DOHH2 (cell line): ENCODE measurements around the gene LMNB1.
A peak's percentile ranks its signal among the peaks of the same experiment; 100 is the strongest.

Source experiments
- H3F3A ChIP-seq: fragments of 200-600 bp; sonication (generic), shearing (Covaris generic); 2 replicates; pipeline ENCODE4 v1.6.0; 2016; ENCODE audit warnings: antibody characterized with exemption, mild to moderate bottlenecking; ENCODE audit not compliant: control insufficient read depth, insufficient read depth
- H3K27ac ChIP-seq: fragments of 200-600 bp; sonication (generic); 2 replicates; pipeline ENCODE4 v1.5.1; 2014; ENCODE audit warnings: low read depth, mild to moderate bottlenecking, low read length, moderate library complexity
- H3K27me3 ChIP-seq: fragments of 200-600 bp; sonication (generic); 2 replicates; pipeline ENCODE4 v1.6.1; 2014; ENCODE audit warnings: mild to moderate bottlenecking, low read length, mixed read lengths; ENCODE audit not compliant: control insufficient read depth
- H3K36me3 ChIP-seq: fragments of 200-600 bp; sonication (generic); 2 replicates; pipeline ENCODE4 v1.6.1; 2014; ENCODE audit warnings: mild to moderate bottlenecking, low read length, moderate library complexity, mixed read lengths; ENCODE audit not compliant: control insufficient read depth
- H3K4me1 ChIP-seq: fragments of 200-600 bp; sonication (generic); 2 replicates; pipeline ENCODE4 v1.6.1; 2014; ENCODE audit warnings: mild to moderate bottlenecking, low read length, mixed read lengths; ENCODE audit not compliant: control insufficient read depth
- H3K4me2 ChIP-seq: fragments of 200-600 bp; sonication (generic); 2 replicates; pipeline ENCODE4 v1.6.0; 2014; ENCODE audit warnings: mild to moderate bottlenecking, low read length, moderate library complexity
- H3K4me3 ChIP-seq: fragments of 200-600 bp; sonication (generic); 2 replicates; pipeline ENCODE4 v1.5.1; 2014; ENCODE audit warnings: mild to moderate bottlenecking, low read length, mixed read lengths
- H3K79me2 ChIP-seq: fragments of 200-600 bp; sonication (generic); 2 replicates; pipeline ENCODE4 v1.6.1; 2014; ENCODE audit warnings: mild to moderate bottlenecking, low read length, mixed read lengths; ENCODE audit not compliant: control insufficient read depth
- H3K9me2 ChIP-seq: fragments of 200-600 bp; sonication (generic); replicated peaks from 2 replicates; pipeline ENCODE4 v1.6.1; 2014; ENCODE audit warnings: mild to moderate bottlenecking, low read length, mixed read lengths; ENCODE audit not compliant: control insufficient read depth
- H3K9me3 ChIP-seq: fragments of 200-600 bp; sonication (generic); 2 replicates; pipeline ENCODE4 v1.6.1; 2014; ENCODE audit warnings: antibody characterized with exemption, low read length, mixed read lengths; ENCODE audit not compliant: control insufficient read depth, insufficient read depth
- H4K20me1 ChIP-seq: fragments of 200-600 bp; sonication (generic); 2 replicates; pipeline ENCODE4 v1.6.0; 2014; ENCODE audit warnings: low read depth, mild to moderate bottlenecking, antibody characterized with exemption, low read length, moderate library complexity; ENCODE audit not compliant: control insufficient read depth, insufficient read depth
- EZH2phosphoT487 ChIP-seq: fragments of 200-600 bp; sonication (generic); IDR thresholded peaks from 2 replicates; pipeline ENCODE4 v1.6.1; 2017; ENCODE audit warnings: borderline replicate concordance, mild to moderate bottlenecking, antibody characterized with exemption, low read length, moderate library complexity, mixed read lengths
- TF ChIP-seq, protein P1 (sequence below): fragments of 200-600 bp; sonication (generic); IDR thresholded peaks from one replicate; pipeline ENCODE4 v1.5.1; 2014; ENCODE audit warnings: antibody characterized with exemption, mild to moderate bottlenecking, low read depth, low read length; ENCODE audit not compliant: poor library complexity, severe bottlenecking

LMNB1 gene

DNA sequence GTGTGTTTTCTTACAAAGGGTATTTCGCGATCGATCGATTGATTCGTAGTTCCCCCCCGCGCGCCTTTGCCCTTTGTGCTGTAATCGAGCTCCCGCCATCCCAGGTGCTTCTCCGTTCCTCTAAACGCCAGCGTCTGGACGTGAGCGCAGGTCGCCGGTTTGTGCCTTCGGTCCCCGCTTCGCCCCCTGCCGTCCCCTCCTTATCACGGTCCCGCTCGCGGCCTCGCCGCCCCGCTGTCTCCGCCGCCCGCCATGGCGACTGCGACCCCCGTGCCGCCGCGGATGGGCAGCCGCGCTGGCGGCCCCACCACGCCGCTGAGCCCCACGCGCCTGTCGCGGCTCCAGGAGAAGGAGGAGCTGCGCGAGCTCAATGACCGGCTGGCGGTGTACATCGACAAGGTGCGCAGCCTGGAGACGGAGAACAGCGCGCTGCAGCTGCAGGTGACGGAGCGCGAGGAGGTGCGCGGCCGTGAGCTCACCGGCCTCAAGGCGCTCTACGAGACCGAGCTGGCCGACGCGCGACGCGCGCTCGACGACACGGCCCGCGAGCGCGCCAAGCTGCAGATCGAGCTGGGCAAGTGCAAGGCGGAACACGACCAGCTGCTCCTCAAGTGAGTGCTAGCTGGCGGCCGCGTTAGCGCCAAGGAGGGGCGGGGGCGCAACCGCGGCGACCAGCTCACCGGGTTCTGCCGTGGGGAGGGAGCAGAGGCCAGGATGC, 480 bp downstream of the LMNB1 start:
- Histone ChIP-seq H3K4me1 (peaks cover 35% of the 10 kb centered on the region), H3K36me3 (peaks cover 45% of the 10 kb centered on the region), H3K27ac (peak overlapping the region; percentile 88), H3K4me2 (peak overlapping the region; percentile 69), H3K27me3 (no peaks in the 10 kb centered on the region), H3K79me2 (peaks cover 64% of the 10 kb centered on the region), H4K20me1 (peaks cover 28% of the 10 kb centered on the region), H3K4me3 (peak overlapping the region; percentile 84), H3K9me3 (no peaks in the 10 kb centered on the region), H3F3A (peaks cover 6% of the 10 kb centered on the region; the same call in 1 of the 2 replicates), H3K9me2 (no peaks in the 10 kb centered on the region)
- TF ChIP-seq, protein P1, sequence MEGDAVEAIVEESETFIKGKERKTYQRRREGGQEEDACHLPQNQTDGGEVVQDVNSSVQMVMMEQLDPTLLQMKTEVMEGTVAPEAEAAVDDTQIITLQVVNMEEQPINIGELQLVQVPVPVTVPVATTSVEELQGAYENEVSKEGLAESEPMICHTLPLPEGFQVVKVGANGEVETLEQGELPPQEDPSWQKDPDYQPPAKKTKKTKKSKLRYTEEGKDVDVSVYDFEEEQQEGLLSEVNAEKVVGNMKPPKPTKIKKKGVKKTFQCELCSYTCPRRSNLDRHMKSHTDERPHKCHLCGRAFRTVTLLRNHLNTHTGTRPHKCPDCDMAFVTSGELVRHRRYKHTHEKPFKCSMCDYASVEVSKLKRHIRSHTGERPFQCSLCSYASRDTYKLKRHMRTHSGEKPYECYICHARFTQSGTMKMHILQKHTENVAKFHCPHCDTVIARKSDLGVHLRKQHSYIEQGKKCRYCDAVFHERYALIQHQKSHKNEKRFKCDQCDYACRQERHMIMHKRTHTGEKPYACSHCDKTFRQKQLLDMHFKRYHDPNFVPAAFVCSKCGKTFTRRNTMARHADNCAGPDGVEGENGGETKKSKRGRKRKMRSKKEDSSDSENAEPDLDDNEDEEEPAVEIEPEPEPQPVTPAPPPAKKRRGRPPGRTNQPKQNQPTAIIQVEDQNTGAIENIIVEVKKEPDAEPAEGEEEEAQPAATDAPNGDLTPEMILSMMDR: peak; percentile 25
- TF ChIP-seq EZH2phosphoT487: no peak

DNA sequence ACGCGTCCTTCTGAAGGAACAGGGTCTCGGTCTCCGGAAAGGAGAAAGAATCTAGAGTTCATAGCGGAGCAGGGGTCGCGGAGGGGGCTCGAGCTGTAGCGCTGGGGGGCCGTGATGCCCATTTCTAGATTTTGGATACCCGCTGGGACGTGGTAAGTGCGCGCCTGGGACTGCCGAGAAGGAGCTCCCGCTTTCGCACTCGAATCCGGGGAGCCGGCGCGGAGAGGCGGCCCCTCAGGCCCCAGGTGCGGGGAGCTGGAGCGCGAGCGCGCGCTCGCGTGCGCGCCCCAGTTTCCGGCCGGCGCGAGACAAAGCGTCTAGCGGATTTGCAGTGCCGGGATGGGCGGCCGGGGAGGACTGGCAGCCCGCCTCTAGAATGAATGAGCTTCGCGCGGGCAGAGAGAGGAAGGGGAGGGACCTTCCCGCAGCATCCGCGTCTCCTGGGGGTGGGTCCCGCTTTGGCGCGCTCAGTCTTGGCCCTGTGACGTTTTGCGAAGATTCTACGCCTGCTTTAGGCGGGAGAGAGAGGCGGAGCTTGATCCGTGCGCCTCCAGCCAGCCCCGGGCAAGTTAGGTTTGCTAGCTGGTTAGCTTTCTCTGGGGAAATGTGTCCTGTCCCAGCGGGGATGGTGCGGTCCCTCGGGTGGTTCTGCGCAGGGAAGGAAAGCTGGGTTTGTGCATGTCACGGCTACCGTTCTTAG, 1.2 kb downstream of the LMNB1 start:
- Histone ChIP-seq H3K9me3 (no peaks in the 10 kb centered on the region), H3K79me2 (peaks cover 71% of the 10 kb centered on the region)
- no peak for TF ChIP-seq EZH2phosphoT487
- TF ChIP-seq, protein P1: no peak

DNA sequence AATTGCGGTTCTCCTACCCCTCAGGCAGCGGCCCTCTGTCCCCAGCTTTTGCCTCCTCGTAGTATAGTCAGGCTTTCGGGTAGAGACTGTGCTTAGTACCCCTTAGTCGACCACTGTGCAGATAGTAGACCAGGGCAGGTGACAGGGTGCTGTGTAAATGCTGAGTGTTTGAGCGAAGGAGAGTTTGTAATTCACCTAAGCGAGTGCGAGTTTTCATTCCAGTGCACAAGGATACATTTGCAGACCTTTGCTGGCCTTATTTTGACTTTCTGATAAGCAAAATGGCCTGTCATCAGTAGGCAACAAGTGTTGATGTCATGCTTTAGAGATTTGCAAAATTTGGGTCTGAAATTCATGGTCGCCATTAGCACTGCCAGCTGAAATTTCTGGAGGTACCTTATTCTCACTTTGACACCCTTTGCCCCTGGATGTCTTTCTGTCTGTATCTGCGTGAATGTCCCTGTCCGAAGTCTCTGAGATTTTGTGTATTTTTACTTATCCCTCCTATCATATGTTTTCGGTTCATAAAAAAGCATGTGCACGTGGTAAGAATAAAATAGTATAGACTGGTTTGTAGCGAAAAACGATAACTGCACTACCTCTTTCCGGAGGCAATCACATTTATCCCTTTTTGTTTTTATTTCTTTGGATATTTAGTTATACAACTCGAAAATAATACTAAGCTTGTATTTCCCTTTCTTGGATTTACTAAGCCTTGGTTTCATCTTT, 1.9 kb downstream of the LMNB1 start:
- Histone ChIP-seq H3K27ac (peak overlapping the region; percentile 88), H3K79me2 (peaks cover 79% of the 10 kb centered on the region), H3K4me3 (peak overlapping the region; percentile 84), H3K4me2 (peak overlapping the region; percentile 74), H3F3A (peaks cover 6% of the 10 kb centered on the region; the same call in 1 of the 2 replicates), H3K4me1 (peaks cover 42% of the 10 kb centered on the region), H3K36me3 (peaks cover 47% of the 10 kb centered on the region), H3K9me2 (no peaks in the 10 kb centered on the region), H3K9me3 (no peaks in the 10 kb centered on the region), H3K27me3 (no peaks in the 10 kb centered on the region), H4K20me1 (peaks cover 31% of the 10 kb centered on the region)
- TF ChIP-seq, protein P1: no peak
- no peak for TF ChIP-seq EZH2phosphoT487

More for the DNA sequence above, 1.2 kb downstream of the LMNB1 start:
- H3K4me3 ChIP-seq: peak overlapping the region; percentile 84
- no peaks in the 10 kb centered on the region for H3K27me3 ChIP-seq
- H4K20me1 ChIP-seq: peaks cover 28% of the 10 kb centered on the region
- H3K9me2 ChIP-seq: no peaks in the 10 kb centered on the region
- peaks cover 39% of the 10 kb centered on the region for H3K4me1 ChIP-seq
- H3K27ac ChIP-seq: peak overlapping the region; percentile 88
- H3K4me2 ChIP-seq: peak overlapping the region; percentile 74
- H3F3A ChIP-seq: peaks cover 6% of the 10 kb centered on the region; the same call in 1 of the 2 replicates
- H3K36me3 ChIP-seq: peaks cover 45% of the 10 kb centered on the region
